Breast epithelium (tissue), 4 donors: ENCODE measurements around the gene CASS4. TPM values are rescaled to one million over a fixed set of nuclear protein-coding genes. Genes with fewer than 3 reads are reported as not detected.

ENCODE experiments used
- DNase-seq, 2 donors: peaks; one replicate each; pipeline ENCODE4 v3.0.0-alpha.2; 2019; ENCODE audit warnings: low spot score in 2 of 2
- H3K27ac ChIP-seq, 2 donors: fragments of 200-600 bp; sonication (generic) in 1 of 2; one replicate each; pipeline ENCODE4 v1.5.1; 2016 to 2019; ENCODE audit warnings: mild to moderate bottlenecking in 1 of 2
- H3K27me3 ChIP-seq, 2 donors: fragments of 200-600 bp; sonication (generic) in 1 of 2; one replicate each; pipeline versions ENCODE4 v1.5.1 to v1.6.0; 2017 to 2019; ENCODE audit warnings: control low read depth in 1 of 2, mild to moderate bottlenecking in 1 of 2
- H3K36me3 ChIP-seq: fragments of 200-600 bp; one replicate; pipeline ENCODE4 v1.5.1; 2019
- H3K4me1 ChIP-seq, 2 donors: fragments of 200-600 bp; sonication (generic); one replicate each; pipeline ENCODE4 v1.5.1; 2016 to 2019; ENCODE audit warnings: control low read depth in 1 of 2
- H3K4me3 ChIP-seq, 3 donors: fragments of 200-600 bp; sonication (generic); 1 replicate in 2 of 3; 2 replicates in 1 of 3; pipeline ENCODE4 v1.5.1; 2016 to 2019; ENCODE audit warnings: mild to moderate bottlenecking in 3 of 3, moderate library complexity in 2 of 3
- H3K9me3 ChIP-seq, 2 donors: fragments of 200-600 bp; sonication (generic) in 1 of 2; one replicate each; pipeline ENCODE4 v1.5.1; 2016 to 2019; ENCODE audit warnings: control low read depth in 1 of 2
- CTCF ChIP-seq, 3 donors: fragments of 450-650 bp; IDR thresholded peaks; one replicate each; pipeline ENCODE4 v1.5.1; 2016 to 2017; ENCODE audit warnings: antibody characterized with exemption in 3 of 3, mild to moderate bottlenecking in 3 of 3, moderate library complexity in 3 of 3
- POLR2A ChIP-seq: fragments of 450-650 bp; IDR thresholded peaks from one replicate; pipeline ENCODE4 v1.6.1; 2016; ENCODE audit warnings: antibody characterized with exemption, mild to moderate bottlenecking, moderate library complexity
- POLR2AphosphoS5 ChIP-seq, 3 donors: sonication (generic); formaldehyde crosslinking; IDR thresholded peaks; one replicate each; pipeline ENCODE4 v1.6.1; 2017; ENCODE audit warnings: antibody characterized with exemption in 3 of 3
- intact Hi-C: fragments of 100-400 bp; cut with DNase I; formaldehyde crosslinking; loops from one replicate; pipeline ENCODE4 v1.15.1; 2023; ENCODE audit warnings: low total_unique reads
- total RNA-seq, 3 donors: library from RNA; depleted of rRNA; stranded (reverse); fragments of >200 nt; gene quantifications; one replicate each; pipeline ENCODE4 v1.1.0, GENCODE V29; 2016

The CASS4 gene
- total RNA-seq, 3 donors from 2014 or later = 1.6 to 3.4 (median 2.2) TPM

GRCh38 chr20:56460459-56460858 lies 48.4 kb downstream of the CASS4 start:
- DNase-seq = no peak
- Histone ChIP-seq H3K27ac (no peak overlapping the region), H3K36me3 (no peaks in the 10 kb centered on the region), H3K4me1 (no peaks in the 10 kb centered on the region), H3K4me3 (no peak overlapping the region), H3K27me3 (no peaks in the 10 kb centered on the region), H3K9me3 (no peaks in the 10 kb centered on the region)
- intact Hi-C loops = no loop called here
- TF ChIP-seq CTCF (IDR thresholded peaks at IDR 0.05) = no peak
- TF ChIP-seq POLR2A = no peak
- TF ChIP-seq POLR2AphosphoS5 (IDR thresholded peaks at IDR 0.05) = no peak

GRCh38 chr20:56461576-56461975 lies 49.5 kb downstream of the CASS4 start:
- H3K27me3 ChIP-seq = no peaks in the 10 kb centered on the region

GRCh38 chr20:56463428-56463827 lies 51.4 kb downstream of the CASS4 start:
- no peaks in the 10 kb centered on the region for H3K36me3 ChIP-seq
- H3K27ac ChIP-seq = no peak overlapping the region
- H3K27me3 ChIP-seq = no peaks in the 10 kb centered on the region
- H3K4me3 ChIP-seq = no peak overlapping the region
- DNase-seq = no peak
- intact Hi-C loops = no loop called here
- H3K9me3 ChIP-seq = no peaks in the 10 kb centered on the region
- H3K4me1 ChIP-seq = no peaks in the 10 kb centered on the region
- no peak for TF ChIP-seq POLR2A
- TF ChIP-seq CTCF (IDR thresholded peaks at IDR 0.05) = no peak
- TF ChIP-seq POLR2AphosphoS5 (IDR thresholded peaks at IDR 0.05) = no peak

More at GRCh38 chr20:56461576-56461975, 49.5 kb downstream of the CASS4 start:
- H3K9me3 ChIP-seq = no peaks in the 10 kb centered on the region
- no peak overlapping the region for H3K4me3 ChIP-seq
- intact Hi-C loops = no loop called here
- no peak for DNase-seq
- TF ChIP-seq CTCF (IDR thresholded peaks at IDR 0.05) = no peak
- TF ChIP-seq POLR2AphosphoS5 (IDR thresholded peaks at IDR 0.05) = no peak
- no peak for TF ChIP-seq POLR2A
- H3K36me3 ChIP-seq = no peaks in the 10 kb centered on the region
- no peaks in the 10 kb centered on the region for H3K4me1 ChIP-seq
- H3K27ac ChIP-seq = no peak overlapping the region

GRCh38 chr20:56465997-56466396 lies 53.9 kb downstream of the CASS4 start:
- H3K27ac ChIP-seq = no peak overlapping the region
- no peaks in the 10 kb centered on the region for H3K36me3 ChIP-seq
- H3K4me1 ChIP-seq = peaks cover 6 to 14% of the 10 kb centered on the region in 2 donors
- no peaks in the 10 kb centered on the region for H3K9me3 ChIP-seq
- TF ChIP-seq POLR2A = no peak
- no peak for DNase-seq
- no peaks in the 10 kb centered on the region for H3K27me3 ChIP-seq
- intact Hi-C loops = no loop called here
- no peak overlapping the region for H3K4me3 ChIP-seq

GRCh38 chr20:56467968-56468315 lies 55.9 kb downstream of the CASS4 start:
- TF ChIP-seq POLR2A = no peak
- TF ChIP-seq CTCF (IDR thresholded peaks at IDR 0.05) = no peak
- TF ChIP-seq POLR2AphosphoS5 (IDR thresholded peaks at IDR 0.05) = no peak
- H3K4me1 ChIP-seq = peaks cover 6 to 14% of the 10 kb centered on the region in 2 donors
- H3K4me3 ChIP-seq = peak overlapping the region; percentile 69 to 84 (median 74)
- DNase-seq = no peak
- H3K27ac ChIP-seq = peak overlapping the region; percentile 88
- no peaks in the 10 kb centered on the region for H3K27me3 ChIP-seq
- no peaks in the 10 kb centered on the region for H3K36me3 ChIP-seq
- intact Hi-C loops = no loop called here
- H3K9me3 ChIP-seq = no peaks in the 10 kb centered on the region
